Esophagus squamous epithelium (tissue), 4 donors: Measurements from ENCODE around the gene B9D1.

Experiments
- POLR2A ChIP-seq, 4 donors: fragments of 450-650 bp; IDR thresholded peaks; one replicate each; pipeline ENCODE4 v1.6.1; 2017; ENCODE audit warnings: antibody characterized with exemption in 4 of 4, mild to moderate bottlenecking in 4 of 4, moderate library complexity in 3 of 4
- TF ChIP-seq, protein P1 (sequence below), 6 experiments: fragments of 450-650 bp in 4 of 6; fragments of 200-600 bp in 2 of 6; sonication (generic) in 2 of 6; IDR thresholded peaks; one replicate each; pipeline ENCODE4 v1.5.1; 2016 to 2019; ENCODE audit warnings: antibody characterized with exemption in 6 of 6, mild to moderate bottlenecking in 4 of 6, moderate library complexity in 4 of 6

DNA sequence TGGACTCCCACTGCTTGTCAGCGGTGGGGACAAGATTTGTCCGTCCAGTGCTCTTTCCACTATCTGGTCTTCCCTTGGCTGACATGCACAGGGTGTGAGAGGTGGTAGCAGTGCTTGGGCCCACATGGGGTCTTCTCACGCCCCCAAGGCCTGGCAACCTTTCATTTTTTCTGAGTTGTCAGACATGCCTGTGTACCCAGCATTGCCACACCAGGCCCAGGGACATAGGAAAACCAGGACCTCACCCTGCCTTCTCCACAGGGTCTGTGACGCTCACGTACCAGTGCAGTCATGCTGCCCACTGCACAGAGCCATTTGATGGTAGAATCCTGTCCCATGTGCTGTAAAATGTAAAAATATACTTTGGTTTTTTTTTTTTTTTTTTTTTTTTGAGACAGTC, 57.8 kb downstream of the B9D1 start:
- no peak for TF ChIP-seq POLR2A (IDR thresholded peaks at IDR 0.05)
- TF ChIP-seq, protein P1, sequence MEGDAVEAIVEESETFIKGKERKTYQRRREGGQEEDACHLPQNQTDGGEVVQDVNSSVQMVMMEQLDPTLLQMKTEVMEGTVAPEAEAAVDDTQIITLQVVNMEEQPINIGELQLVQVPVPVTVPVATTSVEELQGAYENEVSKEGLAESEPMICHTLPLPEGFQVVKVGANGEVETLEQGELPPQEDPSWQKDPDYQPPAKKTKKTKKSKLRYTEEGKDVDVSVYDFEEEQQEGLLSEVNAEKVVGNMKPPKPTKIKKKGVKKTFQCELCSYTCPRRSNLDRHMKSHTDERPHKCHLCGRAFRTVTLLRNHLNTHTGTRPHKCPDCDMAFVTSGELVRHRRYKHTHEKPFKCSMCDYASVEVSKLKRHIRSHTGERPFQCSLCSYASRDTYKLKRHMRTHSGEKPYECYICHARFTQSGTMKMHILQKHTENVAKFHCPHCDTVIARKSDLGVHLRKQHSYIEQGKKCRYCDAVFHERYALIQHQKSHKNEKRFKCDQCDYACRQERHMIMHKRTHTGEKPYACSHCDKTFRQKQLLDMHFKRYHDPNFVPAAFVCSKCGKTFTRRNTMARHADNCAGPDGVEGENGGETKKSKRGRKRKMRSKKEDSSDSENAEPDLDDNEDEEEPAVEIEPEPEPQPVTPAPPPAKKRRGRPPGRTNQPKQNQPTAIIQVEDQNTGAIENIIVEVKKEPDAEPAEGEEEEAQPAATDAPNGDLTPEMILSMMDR (IDR thresholded peaks at IDR 0.05) = no peak
